GM12878 (cell line): ENCODE data around the gene LAYN. TPM values are rescaled to one million over a fixed set of nuclear protein-coding genes. Genes with fewer than 3 reads are reported as not detected.

Experiments
- ATAC-seq: fragments of 200-7000 bp; cut with Tn5 transposase; 3 replicates; pipeline ENCODE4 v1.9.1; 2020; ENCODE audit warnings: mild to moderate bottlenecking, moderate library complexity
- BruUV-seq: library from RNA; stranded (reverse); fragments of 400-500 nt; replicated peaks from 2 replicates; lab custom pipeline; 2021; lab: Mats Ljungman, UMichigan
- CTCF ChIA-PET: fragments of 300-600 bp; sonication (Branson Sonifier 250); formaldehyde crosslinking; extraction: SDS; loops from one replicate; lab custom pipeline; 2021; ENCODE audit warnings: inconsistent platforms; lab: Yijun Ruan, JAX
- POLR2A ChIA-PET: fragments of 350-600 bp; formaldehyde crosslinking; extraction: SDS; loops from one replicate; lab custom pipeline; 2021; ENCODE audit warnings: inconsistent platforms; lab: Charles Lee
- RAD21 ChIA-PET: fragments of 300-600 bp; sonication (Branson Sonifier 250); formaldehyde crosslinking; loops from one replicate; lab custom pipeline; 2023; ENCODE audit warnings: antibody characterized with exemption; ENCODE audit not compliant: unreplicated experiment; lab: Charles Lee
- SMC1A ChIA-PET: fragments of 300-600 bp; sonication (Branson Sonifier 250); formaldehyde crosslinking; loops from one replicate; lab custom pipeline; 2023; ENCODE audit not compliant: unreplicated experiment, uncharacterized antibody; lab: Charles Lee
- DNase-seq: peaks from one replicate; pipeline ENCODE4 v3.0.0-alpha.2; 2011; ENCODE audit warnings: low read depth, low spot score
- FAIRE-seq: peaks from 3 replicates; lab custom pipeline; 2011; peaks lifted over from hg19 to GRCh38; lab: Jason Lieb, UNC
- H2AFZ ChIP-seq: 2 replicates; pipeline ENCODE4 v1.6.0; 2011; ENCODE audit warnings: low read depth, low read length, control low read depth; ENCODE audit not compliant: control insufficient read depth
- H3K27ac ChIP-seq: 2 replicates; pipeline ENCODE4 v1.5.1; 2011; ENCODE audit warnings: control low read depth; ENCODE audit not compliant: control insufficient read depth, insufficient read depth
- H3K27me3 ChIP-seq, 2 experiments: replicated peaks in 1 of 2; 2 replicates each; pipeline versions ENCODE4 v1.6.0 to v1.6.1; 2011; ENCODE audit warnings: low read length in 1 of 2; ENCODE audit not compliant: control insufficient read depth in 2 of 2, insufficient read depth in 2 of 2
- H3K36me3 ChIP-seq, 2 experiments: 2 replicates each; pipeline ENCODE4 v1.5.1; 2011; ENCODE audit warnings: low read length in 1 of 2; ENCODE audit not compliant: control insufficient read depth in 2 of 2, insufficient read depth in 2 of 2
- H3K4me1 ChIP-seq: 2 replicates; pipeline ENCODE4 v1.6.1; 2011; ENCODE audit warnings: mild to moderate bottlenecking, low read length, moderate library complexity, mixed read lengths; ENCODE audit not compliant: control insufficient read depth, insufficient read depth
- H3K4me2 ChIP-seq: 2 replicates; pipeline ENCODE4 v1.6.0; 2011; ENCODE audit warnings: control low read depth; ENCODE audit not compliant: control insufficient read depth, insufficient read depth
- H3K4me3 ChIP-seq: fragments of 200-600 bp; sonication (generic); 2 replicates; pipeline ENCODE4 v1.5.1; 2016
- H3K79me2 ChIP-seq: 2 replicates; pipeline ENCODE4 v1.6.0; 2011; ENCODE audit warnings: low read length; ENCODE audit not compliant: control insufficient read depth, insufficient read depth
- H3K9ac ChIP-seq: 2 replicates; pipeline ENCODE4 v1.8.0; 2011; ENCODE audit warnings: low read length, control low read depth, mixed read lengths; ENCODE audit not compliant: control insufficient read depth, insufficient read depth
- H3K9me3 ChIP-seq: replicated peaks from 3 replicates; pipeline ENCODE4 v1.5.1; 2011; ENCODE audit warnings: mild to moderate bottlenecking, low read length; ENCODE audit not compliant: control insufficient read depth, insufficient read depth
- H4K20me1 ChIP-seq: 2 replicates; pipeline ENCODE4 v1.6.0; 2011; ENCODE audit not compliant: control insufficient read depth, insufficient read depth
- BACH1 ChIP-seq: fragments of 450-650 bp; IDR thresholded peaks from 2 replicates; pipeline ENCODE4 v1.6.1; 2017; ENCODE audit warnings: mild to moderate bottlenecking, borderline replicate concordance
- EED ChIP-seq: sonication (generic); IDR thresholded peaks from 2 replicates; pipeline ENCODE4 v1.6.1; 2016; ENCODE audit warnings: antibody characterized with exemption, low read depth
- IRF4 ChIP-seq: IDR thresholded peaks from 2 replicates; pipeline ENCODE4 v1.6.1; 2011; ENCODE audit warnings: low read depth, low read length
- MYB ChIP-seq: fragments of 150-350 bp; IDR thresholded peaks from 2 replicates; pipeline ENCODE4 v1.6.1; 2014; ENCODE audit warnings: mild to moderate bottlenecking, low read depth, low read length, borderline replicate concordance
- NBN ChIP-seq: fragments of 450-650 bp; IDR thresholded peaks from 2 replicates; pipeline ENCODE4 v1.6.1; 2016
- PAX5 ChIP-seq: IDR thresholded peaks from 2 replicates; pipeline ENCODE4 v1.6.1; 2011; ENCODE audit warnings: low read depth, low read length, borderline replicate concordance
- RELA ChIP-seq: fragments of 450-650 bp; IDR thresholded peaks from 2 replicates; pipeline ENCODE4 v1.8.0; 2014; ENCODE audit warnings: borderline replicate concordance; ENCODE audit not compliant: partially characterized antibody
- SMAD5 ChIP-seq: IDR thresholded peaks from 2 replicates; pipeline ENCODE4 v1.6.1; 2016; ENCODE audit warnings: antibody characterized with exemption, low read depth
- WGBS: methylation state at CpG from one replicate; pipeline ENCODE4 v1.1.6; 2016; ENCODE audit warnings: low lambda C conversion rate; ENCODE audit not compliant: insufficient replicate concordance, insufficient coverage; ENCODE audit errors: missing lambda C conversion rate; 5-methylcytosine and 5-hydroxymethylcytosine counted together
- in situ Hi-C: fragments of 300-500 bp; cut with MboI; formaldehyde crosslinking; loops from 9 replicates; pipeline ENCODE4 v1.14.3; 2018; ENCODE audit warnings: mixed read lengths
- intact Hi-C: fragments of 100-400 bp; cut with micrococcal nuclease; formaldehyde crosslinking; loops from one replicate; pipeline ENCODE4 v1.14.2; 2022; ENCODE audit not compliant: unreplicated experiment
- polyA plus RNA-seq, 11 experiments: library from polyadenylated mRNA; depleted of rRNA in 4 of 11; unstranded in 6 of 11; stranded (reverse) in 5 of 11; fragments of >200 nt; fragmentation: Nextera tagmentation in 4 of 11; fragmentation: Illumina TruSeq in 1 of 11; extraction: Ambion mirVana in 4 of 11; extraction: Trizol in 1 of 11; gene quantifications; 1 replicate in 1 of 11; 2 replicates in 10 of 11; pipeline versions ENCODE4 v1.2.1 to v1.2.3, GENCODE V29; 2011 to 2016; ENCODE audit warnings: inconsistent platforms in 2 of 11, missing spikeins in 2 of 11, low read depth in 1 of 11
- total RNA-seq, 4 experiments: library from RNA; depleted of rRNA in 3 of 4; stranded (reverse); fragments of >200 nt in 3 of 4; fragmentation: Illumina TruSeq in 1 of 4; extraction: Trizol in 1 of 4; gene quantifications; 2 replicates each; pipeline versions ENCODE4 v1.2.1 to v1.2.3, GENCODE V29; 2013 to 2021
- TF ChIP-seq, protein P1 (sequence below): fragments of 450-650 bp; IDR thresholded peaks from 2 replicates; pipeline ENCODE4 v1.6.1; 2018; ENCODE audit warnings: mild to moderate bottlenecking, low read depth, moderate library complexity; ENCODE audit not compliant: partially characterized antibody
- TF ChIP-seq, protein P2 (sequence below), 3 experiments: IDR thresholded peaks in 2 of 3; conservative IDR thresholded peaks in 1 of 3; 2 replicates each; pipeline ENCODE4 v1.5.1; 2011; ENCODE audit warnings: low read depth in 3 of 3, low read length in 3 of 3, mild to moderate bottlenecking in 3 of 3, control low read depth in 2 of 3, moderate library complexity in 2 of 3, inconsistent platforms in 1 of 3, mixed read lengths in 1 of 3; ENCODE audit not compliant: control insufficient read depth in 2 of 3, insufficient read depth in 1 of 3; ENCODE audit errors: extremely low read depth in 1 of 3
- TF ChIP-seq, protein P3 (sequence below): fragments of 450-650 bp; conservative IDR thresholded peaks from 2 replicates; pipeline ENCODE4 v1.6.1; 2017; ENCODE audit warnings: mild to moderate bottlenecking, moderate library complexity
- TF ChIP-seq, protein P4 (sequence below): fragments of 150-350 bp; IDR thresholded peaks from 2 replicates; pipeline ENCODE4 v1.6.1; 2016; ENCODE audit warnings: low read depth, low read length

The LAYN gene
- total and polyA plus RNA-seq, 10 of the 15 experiments (the other 5 are each of a cell fraction or from before 2014, with no cell fraction given) = 0.06 to 0.14 (median 0.10) TPM; not detected in 7

DNA sequence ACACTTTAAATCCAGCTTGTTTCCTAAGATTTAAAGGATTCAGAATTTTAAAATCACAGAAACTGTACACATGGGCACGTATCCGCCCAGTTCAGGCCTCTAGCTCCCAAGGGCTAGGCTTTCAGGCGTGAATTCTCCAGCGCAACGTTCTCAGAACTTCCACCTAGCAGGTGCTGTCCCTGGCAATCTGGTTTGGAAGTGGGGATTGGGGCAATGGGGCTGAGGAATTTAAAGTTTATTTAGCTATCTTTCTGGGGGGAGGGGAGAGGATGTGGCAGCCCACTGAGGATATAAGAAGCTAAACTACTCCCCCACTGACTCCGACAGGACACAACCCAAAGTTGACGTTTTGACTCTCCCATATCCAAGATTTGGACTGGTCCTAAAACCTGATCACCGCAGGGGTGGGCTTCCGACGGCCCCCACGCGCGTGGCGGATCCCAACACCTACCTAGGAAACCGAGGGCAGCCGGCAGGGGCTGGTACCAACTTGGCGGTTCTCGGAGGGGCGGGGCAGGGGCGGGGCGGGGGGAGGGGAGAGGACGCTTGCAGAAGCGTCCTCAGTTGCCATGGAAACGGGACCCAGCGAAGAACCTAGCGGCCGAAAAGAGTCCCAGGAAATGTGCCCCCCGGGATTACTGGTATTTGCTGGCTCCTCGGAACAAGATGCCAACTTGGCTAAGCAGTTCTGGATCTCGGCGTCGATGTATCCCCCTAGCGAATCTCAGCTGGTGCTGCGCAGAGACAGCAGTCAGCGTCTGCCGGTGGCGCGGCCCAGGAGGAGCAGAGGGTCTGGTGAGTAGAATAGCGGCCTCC, 26.1 kb upstream of the LAYN start, which contains the start of gene HOATZ:
Gene HOATZ, plus strand, starts transcription at position 563 of the 816 bp plus-strand sequence. Its CDS starts 7 bp downstream, at position 570.
- ChIA-PET SMC1A (interaction anchor here (0.6 to 1.4 kb wide), 2 partner anchors 12 to 14 kb away, joined by 3 to 4 read pairs; no protein-coding TSS in a partner anchor), CTCF (no interaction called here), RAD21 (interaction anchor here (0.9 kb wide), 1 partner anchor 234 kb away, joined by 3 read pairs; no protein-coding TSS in a partner anchor), POLR2A (interaction anchor here (0.9 kb wide), 1 partner anchor 19 kb away, joined by 4 read pairs; no protein-coding TSS in a partner anchor)
- DNase-seq (no peak), FAIRE-seq (no peak), ATAC-seq (0 out of 3 replicates have a peak, but pooled peaks have one; percentile 31)
- in situ Hi-C loops = no loop called here
- no peak within 1 kb of the TSS for H2AFZ ChIP-seq
- H3K4me3 ChIP-seq = no peak within 1 kb of the TSS
- H3K36me3 ChIP-seq = no peaks in the 10 kb centered on the region
- H3K9ac ChIP-seq = no peak within 1 kb of the TSS
- peaks cover 2 to 10% of the 10 kb centered on the region in 2 experiments; a peak in 3 of 4 replicates for H3K27me3 ChIP-seq
- 35% methylated on average over 36 of the region's 39 CpGs for WGBS
- no peaks in the 10 kb centered on the region for H3K9me3 ChIP-seq
- BruUV-seq = no TSS peak
- no peak within 1 kb of the TSS for H3K4me2 ChIP-seq
- H3K27ac ChIP-seq = no peak within 1 kb of the TSS
- H4K20me1 ChIP-seq = no peaks in the 10 kb centered on the region
- no peaks in the 10 kb centered on the region for H3K79me2 ChIP-seq
- no peaks in the 10 kb centered on the region for H3K4me1 ChIP-seq
- intact Hi-C loops = no loop called here
- TF ChIP-seq, protein P1, sequence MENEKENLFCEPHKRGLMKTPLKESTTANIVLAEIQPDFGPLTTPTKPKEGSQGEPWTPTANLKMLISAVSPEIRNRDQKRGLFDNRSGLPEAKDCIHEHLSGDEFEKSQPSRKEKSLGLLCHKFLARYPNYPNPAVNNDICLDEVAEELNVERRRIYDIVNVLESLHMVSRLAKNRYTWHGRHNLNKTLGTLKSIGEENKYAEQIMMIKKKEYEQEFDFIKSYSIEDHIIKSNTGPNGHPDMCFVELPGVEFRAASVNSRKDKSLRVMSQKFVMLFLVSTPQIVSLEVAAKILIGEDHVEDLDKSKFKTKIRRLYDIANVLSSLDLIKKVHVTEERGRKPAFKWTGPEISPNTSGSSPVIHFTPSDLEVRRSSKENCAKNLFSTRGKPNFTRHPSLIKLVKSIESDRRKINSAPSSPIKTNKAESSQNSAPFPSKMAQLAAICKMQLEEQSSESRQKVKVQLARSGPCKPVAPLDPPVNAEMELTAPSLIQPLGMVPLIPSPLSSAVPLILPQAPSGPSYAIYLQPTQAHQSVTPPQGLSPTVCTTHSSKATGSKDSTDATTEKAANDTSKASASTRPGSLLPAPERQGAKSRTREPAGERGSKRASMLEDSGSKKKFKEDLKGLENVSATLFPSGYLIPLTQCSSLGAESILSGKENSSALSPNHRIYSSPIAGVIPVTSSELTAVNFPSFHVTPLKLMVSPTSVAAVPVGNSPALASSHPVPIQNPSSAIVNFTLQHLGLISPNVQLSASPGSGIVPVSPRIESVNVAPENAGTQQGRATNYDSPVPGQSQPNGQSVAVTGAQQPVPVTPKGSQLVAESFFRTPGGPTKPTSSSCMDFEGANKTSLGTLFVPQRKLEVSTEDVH = no peak
- TF ChIP-seq PAX5 (no peak), NBN (no peak), MYB (no peak), BACH1 (no peak), SMAD5 (no peak), IRF4 (no peak), RELA (no peak), EED (no peak)
- TF ChIP-seq, protein P2, sequence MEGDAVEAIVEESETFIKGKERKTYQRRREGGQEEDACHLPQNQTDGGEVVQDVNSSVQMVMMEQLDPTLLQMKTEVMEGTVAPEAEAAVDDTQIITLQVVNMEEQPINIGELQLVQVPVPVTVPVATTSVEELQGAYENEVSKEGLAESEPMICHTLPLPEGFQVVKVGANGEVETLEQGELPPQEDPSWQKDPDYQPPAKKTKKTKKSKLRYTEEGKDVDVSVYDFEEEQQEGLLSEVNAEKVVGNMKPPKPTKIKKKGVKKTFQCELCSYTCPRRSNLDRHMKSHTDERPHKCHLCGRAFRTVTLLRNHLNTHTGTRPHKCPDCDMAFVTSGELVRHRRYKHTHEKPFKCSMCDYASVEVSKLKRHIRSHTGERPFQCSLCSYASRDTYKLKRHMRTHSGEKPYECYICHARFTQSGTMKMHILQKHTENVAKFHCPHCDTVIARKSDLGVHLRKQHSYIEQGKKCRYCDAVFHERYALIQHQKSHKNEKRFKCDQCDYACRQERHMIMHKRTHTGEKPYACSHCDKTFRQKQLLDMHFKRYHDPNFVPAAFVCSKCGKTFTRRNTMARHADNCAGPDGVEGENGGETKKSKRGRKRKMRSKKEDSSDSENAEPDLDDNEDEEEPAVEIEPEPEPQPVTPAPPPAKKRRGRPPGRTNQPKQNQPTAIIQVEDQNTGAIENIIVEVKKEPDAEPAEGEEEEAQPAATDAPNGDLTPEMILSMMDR (IDR thresholded peaks at IDR 0.05 in 2 of 3, conservative IDR thresholded peaks at IDR 0.05 in 1 of 3; ENCODE audit: control insufficient read depth in 2 of 3, extremely low read depth in 1 of 3, insufficient read depth in 1 of 3, low read depth in 3 of 3, low read length in 3 of 3) = no peak
- TF ChIP-seq, protein P3, sequence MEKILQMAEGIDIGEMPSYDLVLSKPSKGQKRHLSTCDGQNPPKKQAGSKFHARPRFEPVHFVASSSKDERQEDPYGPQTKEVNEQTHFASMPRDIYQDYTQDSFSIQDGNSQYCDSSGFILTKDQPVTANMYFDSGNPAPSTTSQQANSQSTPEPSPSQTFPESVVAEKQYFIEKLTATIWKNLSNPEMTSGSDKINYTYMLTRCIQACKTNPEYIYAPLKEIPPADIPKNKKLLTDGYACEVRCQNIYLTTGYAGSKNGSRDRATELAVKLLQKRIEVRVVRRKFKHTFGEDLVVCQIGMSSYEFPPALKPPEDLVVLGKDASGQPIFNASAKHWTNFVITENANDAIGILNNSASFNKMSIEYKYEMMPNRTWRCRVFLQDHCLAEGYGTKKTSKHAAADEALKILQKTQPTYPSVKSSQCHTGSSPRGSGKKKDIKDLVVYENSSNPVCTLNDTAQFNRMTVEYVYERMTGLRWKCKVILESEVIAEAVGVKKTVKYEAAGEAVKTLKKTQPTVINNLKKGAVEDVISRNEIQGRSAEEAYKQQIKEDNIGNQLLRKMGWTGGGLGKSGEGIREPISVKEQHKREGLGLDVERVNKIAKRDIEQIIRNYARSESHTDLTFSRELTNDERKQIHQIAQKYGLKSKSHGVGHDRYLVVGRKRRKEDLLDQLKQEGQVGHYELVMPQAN = no peak
- TF ChIP-seq, protein P4, sequence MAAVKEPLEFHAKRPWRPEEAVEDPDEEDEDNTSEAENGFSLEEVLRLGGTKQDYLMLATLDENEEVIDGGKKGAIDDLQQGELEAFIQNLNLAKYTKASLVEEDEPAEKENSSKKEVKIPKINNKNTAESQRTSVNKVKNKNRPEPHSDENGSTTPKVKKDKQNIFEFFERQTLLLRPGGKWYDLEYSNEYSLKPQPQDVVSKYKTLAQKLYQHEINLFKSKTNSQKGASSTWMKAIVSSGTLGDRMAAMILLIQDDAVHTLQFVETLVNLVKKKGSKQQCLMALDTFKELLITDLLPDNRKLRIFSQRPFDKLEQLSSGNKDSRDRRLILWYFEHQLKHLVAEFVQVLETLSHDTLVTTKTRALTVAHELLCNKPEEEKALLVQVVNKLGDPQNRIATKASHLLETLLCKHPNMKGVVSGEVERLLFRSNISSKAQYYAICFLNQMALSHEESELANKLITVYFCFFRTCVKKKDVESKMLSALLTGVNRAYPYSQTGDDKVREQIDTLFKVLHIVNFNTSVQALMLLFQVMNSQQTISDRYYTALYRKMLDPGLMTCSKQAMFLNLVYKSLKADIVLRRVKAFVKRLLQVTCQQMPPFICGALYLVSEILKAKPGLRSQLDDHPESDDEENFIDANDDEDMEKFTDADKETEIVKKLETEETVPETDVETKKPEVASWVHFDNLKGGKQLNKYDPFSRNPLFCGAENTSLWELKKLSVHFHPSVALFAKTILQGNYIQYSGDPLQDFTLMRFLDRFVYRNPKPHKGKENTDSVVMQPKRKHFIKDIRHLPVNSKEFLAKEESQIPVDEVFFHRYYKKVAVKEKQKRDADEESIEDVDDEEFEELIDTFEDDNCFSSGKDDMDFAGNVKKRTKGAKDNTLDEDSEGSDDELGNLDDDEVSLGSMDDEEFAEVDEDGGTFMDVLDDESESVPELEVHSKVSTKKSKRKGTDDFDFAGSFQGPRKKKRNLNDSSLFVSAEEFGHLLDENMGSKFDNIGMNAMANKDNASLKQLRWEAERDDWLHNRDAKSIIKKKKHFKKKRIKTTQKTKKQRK = no peak
